Caco-2 (cell line): ENCODE measurements around the gene IGFBP2. TPM values are rescaled to one million over a fixed set of nuclear protein-coding genes. Genes with fewer than 3 reads are reported as not detected.

ENCODE experiments used
- BruUV-seq: library from RNA; stranded (reverse); fragments of 400-500 nt; replicated peaks from 2 replicates; lab custom pipeline; 2021; lab: Mats Ljungman, UMichigan
- CTCF ChIA-PET: fragments of 300-600 bp; sonication (Branson Sonifier 250); formaldehyde crosslinking; loops from one replicate; lab custom pipeline; 2022; ENCODE audit warnings: antibody characterized with exemption; lab: Charles Lee
- POLR2A ChIA-PET: fragments of 300-600 bp; sonication (Branson Sonifier 250); formaldehyde crosslinking; loops from one replicate; lab custom pipeline; 2022; ENCODE audit warnings: antibody characterized with exemption; lab: Charles Lee
- DNase-seq, 2 experiments: peaks; one replicate each; pipeline versions ENCODE4 v3.0.0 to v3.0.0-alpha.2; 2020 to 2022
- H3K27me3 ChIP-seq: replicated peaks from 2 replicates; pipeline ENCODE4 v1.6.0; 2011; ENCODE audit warnings: low read length; ENCODE audit not compliant: control insufficient read depth, insufficient read depth
- H3K36me3 ChIP-seq: 2 replicates; pipeline ENCODE4 v1.5.1; 2011; ENCODE audit warnings: low read length; ENCODE audit not compliant: control insufficient read depth, insufficient read depth
- H3K4me1 ChIP-seq: fragments of 250-450 bp; sonication (Bioruptor Pico); 2 replicates; pipeline ENCODE4 v1.5.1; 2020; ENCODE audit warnings: mild to moderate bottlenecking
- H3K4me3 ChIP-seq: 2 replicates; pipeline ENCODE4 v1.5.1; 2011; ENCODE audit warnings: low read depth, mild to moderate bottlenecking, control low read depth, low read length
- H3K9me3 ChIP-seq: fragments of 250-450 bp; sonication (Bioruptor Pico); 2 replicates; pipeline ENCODE4 v1.5.1; 2020; ENCODE audit warnings: mild to moderate bottlenecking, moderate library complexity
- H3K27ac Mint-ChIP-seq: one replicate; pipeline ENCODE4 v1.8.0; 2022; ENCODE audit warnings: mixed read lengths; ENCODE audit not compliant: unreplicated experiment
- H3K27me3 Mint-ChIP-seq: one replicate; pipeline ENCODE4 v1.8.0; 2022; ENCODE audit warnings: mixed read lengths; ENCODE audit not compliant: insufficient read depth, unreplicated experiment
- H3K36me3 Mint-ChIP-seq: one replicate; pipeline ENCODE4 v1.8.0; 2022; ENCODE audit warnings: mild to moderate bottlenecking, mixed read lengths; ENCODE audit not compliant: insufficient read depth, unreplicated experiment
- H3K4me1 Mint-ChIP-seq: one replicate; pipeline ENCODE4 v1.8.0; 2022; ENCODE audit warnings: low read depth, mixed read lengths; ENCODE audit not compliant: unreplicated experiment
- H3K4me3 Mint-ChIP-seq: one replicate; pipeline ENCODE4 v1.8.0; 2022; ENCODE audit warnings: mild to moderate bottlenecking, moderate library complexity, mixed read lengths; ENCODE audit not compliant: unreplicated experiment
- H3K9me3 Mint-ChIP-seq: one replicate; pipeline ENCODE4 v1.8.0; 2022; ENCODE audit warnings: mixed read lengths; ENCODE audit not compliant: unreplicated experiment
- CTCF ChIP-seq, 2 experiments: fragments of 200-600 bp in 1 of 2; IDR thresholded peaks; 1 replicate in 1 of 2; 2 replicates in 1 of 2; pipeline versions ENCODE4 v1.5.1 to v1.8.0; 2011 to 2022; ENCODE audit warnings: antibody characterized with exemption in 1 of 2, control low read depth in 1 of 2, inconsistent platforms in 1 of 2, low read depth in 1 of 2, low read length in 1 of 2, mild to moderate bottlenecking in 1 of 2, moderate library complexity in 1 of 2; ENCODE audit not compliant: insufficient read depth in 1 of 2, severe bottlenecking in 1 of 2, unreplicated experiment in 1 of 2
- intact Hi-C: fragments of 100-400 bp; cut with micrococcal nuclease; formaldehyde crosslinking; loops from one replicate; pipeline ENCODE4 v1.10.0; 2022; ENCODE audit not compliant: unreplicated experiment
- total RNA-seq: library from RNA; stranded (reverse); gene quantifications from 2 replicates; pipeline ENCODE4 v1.2.3, GENCODE V29; 2022

IGFBP2 gene
- total RNA-seq, 1 experiment from 2014 or later, result 6.6 TPM

DNA sequence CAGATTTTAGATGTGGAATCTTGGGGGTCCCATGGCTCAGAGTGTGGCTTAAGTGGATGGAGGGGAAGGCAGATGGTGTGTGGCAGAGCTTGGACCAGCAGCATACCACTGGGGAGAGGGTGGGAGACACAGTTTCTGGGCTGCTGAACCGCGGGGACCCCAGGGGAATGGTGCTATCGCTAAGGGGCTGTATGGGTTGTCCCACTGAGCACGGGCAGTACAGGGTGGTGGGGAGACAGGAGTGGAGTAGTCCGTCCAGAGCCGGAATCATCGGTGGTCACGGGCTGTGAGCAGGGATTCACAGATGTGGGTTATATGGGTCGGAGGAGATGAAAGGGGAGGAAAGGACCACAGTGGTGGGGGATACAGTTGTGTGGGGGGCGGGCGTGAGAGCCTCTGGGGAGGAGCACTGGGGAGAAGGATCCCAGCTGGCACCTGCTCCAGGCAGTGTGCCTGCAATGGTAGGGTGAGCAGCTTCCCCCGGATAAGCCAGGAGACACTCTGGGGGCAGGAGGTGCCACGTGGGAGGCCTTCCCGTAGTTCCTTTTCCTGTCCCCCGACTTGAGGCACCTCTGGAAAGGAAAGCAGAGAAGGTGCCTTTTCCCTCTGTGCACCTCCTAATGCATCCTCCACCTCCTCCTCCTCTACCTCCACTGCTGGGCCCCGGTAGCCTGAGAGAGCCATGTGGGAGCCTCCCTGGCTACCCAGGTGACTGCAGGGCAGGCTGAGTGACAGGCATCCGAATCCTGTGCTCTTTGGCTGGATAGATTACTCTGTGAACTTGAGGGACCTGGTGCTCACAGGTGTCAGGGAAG lies 37.3 kb downstream of the IGFBP2 start:
- intact Hi-C loops, result no loop called here
- Histone ChIP-seq H3K27me3 (0 out of 2 replicates have a peak, but pooled peaks cover 2% of the 10 kb centered on the region), H3K4me3 (no peak overlapping the region), H3K4me1 (no peaks in the 10 kb centered on the region), H3K36me3 (no peaks in the 10 kb centered on the region), H3K9me3 (no peaks in the 10 kb centered on the region)
- Mint-ChIP-seq H3K36me3 (peaks cover 5% of the 10 kb centered on the region), H3K4me3 (no peak overlapping the region), H3K9me3 (no peaks in the 10 kb centered on the region), H3K4me1 (no peaks in the 10 kb centered on the region), H3K27ac (no peak overlapping the region), H3K27me3 (peaks cover 43% of the 10 kb centered on the region)
- ChIA-PET CTCF (interaction anchor here (1.7 kb wide), 1 partner anchor 151 kb away, joined by 7 read pairs; no protein-coding TSS in a partner anchor), POLR2A (no interaction called here)
- BruUV-seq, result no TSS peak
- DNase-seq, result no peak
- TF ChIP-seq CTCF (IDR thresholded peaks at IDR 0.05; ENCODE audit: insufficient read depth in 1 of 2, low read depth in 1 of 2, low read length in 1 of 2, severe bottlenecking in 1 of 2, unreplicated experiment in 1 of 2), result no peak

DNA sequence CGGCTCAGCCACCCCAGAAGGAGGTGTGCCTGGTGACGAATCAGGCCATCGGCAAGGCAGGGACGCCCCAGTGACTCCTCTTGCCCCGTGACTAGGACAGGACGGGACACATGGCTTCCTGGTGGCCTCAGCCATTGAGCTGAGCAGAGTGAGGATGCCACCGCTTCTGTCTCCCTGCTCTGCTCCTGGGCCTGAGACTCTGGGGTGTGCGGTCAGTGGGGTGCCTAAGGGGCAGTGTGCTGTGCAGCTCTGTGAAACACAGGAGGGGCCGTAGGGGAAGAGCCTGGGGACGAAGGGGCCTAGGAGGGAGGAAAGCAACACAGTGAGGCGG lies 37.8 kb downstream of the IGFBP2 start:
- peaks cover 5% of the 10 kb centered on the region for H3K36me3 Mint-ChIP-seq
- 0 out of 2 replicates have a peak, but pooled peaks cover 2% of the 10 kb centered on the region for H3K27me3 ChIP-seq
- intact Hi-C loops, result no loop called here

More for the DNA sequence above, 37.8 kb downstream of the IGFBP2 start:
- Mint-ChIP-seq H3K27me3 (peaks cover 43% of the 10 kb centered on the region), H3K27ac (no peak overlapping the region), H3K4me1 (no peaks in the 10 kb centered on the region), H3K4me3 (no peak overlapping the region), H3K9me3 (no peaks in the 10 kb centered on the region)
- no peak overlapping the region for H3K4me3 ChIP-seq
- no peaks in the 10 kb centered on the region for H3K4me1 ChIP-seq
- H3K36me3 ChIP-seq, result no peaks in the 10 kb centered on the region
- ChIA-PET POLR2A (no interaction called here), CTCF (interaction anchor here (0.5 to 0.9 kb wide), 3 partner anchors 12 to 495 kb away, joined by 3 to 6 read pairs (median 4); no protein-coding TSS in a partner anchor)
- no peak for TF ChIP-seq CTCF (IDR thresholded peaks at IDR 0.05; ENCODE audit: insufficient read depth in 1 of 2, low read depth in 1 of 2, low read length in 1 of 2, severe bottlenecking in 1 of 2, unreplicated experiment in 1 of 2)
- no peak for DNase-seq
- H3K9me3 ChIP-seq, result no peaks in the 10 kb centered on the region
- no TSS peak for BruUV-seq
